H1 (cell line): Measurements from ENCODE around the gene AAGAB. TPM values are rescaled to one million over a fixed set of nuclear protein-coding genes. Genes with fewer than 3 reads are reported as not detected.

ENCODE experiments used
- CTCF ChIA-PET: fragments of 300-600 bp; sonication (Branson Sonifier 250); formaldehyde crosslinking; loops from one replicate; lab custom pipeline; 2021; ENCODE audit not compliant: partially characterized antibody; lab: Charles Lee
- POLR2A ChIA-PET: fragments of 300-600 bp; sonication (Branson Sonifier 250); formaldehyde crosslinking; loops from one replicate; lab custom pipeline; 2021; ENCODE audit warnings: inconsistent platforms; ENCODE audit not compliant: partially characterized antibody; lab: Charles Lee
- DNase-seq, 2 experiments: peaks; one replicate each; pipeline versions ENCODE4 v3.0.0 to v3.0.0-alpha.2; 2010 to 2022; ENCODE audit warnings: low spot score in 2 of 2, low read depth in 1 of 2, mixed read lengths in 1 of 2
- FAIRE-seq: peaks from 2 replicates; lab custom pipeline; 2011; peaks lifted over from hg19 to GRCh38; lab: Jason Lieb, UNC
- H2AFZ ChIP-seq: 2 replicates; pipeline ENCODE4 v1.8.1; 2012; ENCODE audit warnings: low read length, inconsistent platforms
- H2AK5ac ChIP-seq: 2 replicates; pipeline ENCODE4 v1.6.1; 2013; ENCODE audit warnings: low read depth, low read length
- H2BK120ac ChIP-seq: replicated peaks from 2 replicates; pipeline ENCODE3; 2013; ENCODE audit warnings: low read depth, low read length, inconsistent platforms
- H2BK12ac ChIP-seq: 2 replicates; pipeline ENCODE4 v1.6.1; 2013; ENCODE audit warnings: low read depth, low read length
- H2BK15ac ChIP-seq: 2 replicates; pipeline ENCODE4 v1.6.1; 2013; ENCODE audit warnings: low read length
- H2BK20ac ChIP-seq: 2 replicates; pipeline ENCODE4 v1.6.1; 2013; ENCODE audit warnings: low read length
- H2BK5ac ChIP-seq: 2 replicates; pipeline ENCODE4 v1.6.1; 2013; ENCODE audit warnings: low read depth, low read length
- H3K14ac ChIP-seq: 2 replicates; pipeline ENCODE4 v1.6.1; 2013; ENCODE audit warnings: inconsistent platforms; ENCODE audit not compliant: insufficient read length
- H3K18ac ChIP-seq: 2 replicates; pipeline ENCODE4 v1.6.1; 2013; ENCODE audit warnings: low read length; ENCODE audit errors: extremely low read depth
- H3K23ac ChIP-seq: 2 replicates; pipeline ENCODE4 v1.6.1; 2013; ENCODE audit warnings: inconsistent platforms; ENCODE audit not compliant: insufficient read length
- H3K23me2 ChIP-seq: 2 replicates; pipeline ENCODE4 v1.6.1; 2013; ENCODE audit warnings: low read depth, low read length
- H3K27ac ChIP-seq: 2 replicates; pipeline ENCODE4 v1.6.1; 2011; ENCODE audit warnings: low read depth, low read length, inconsistent platforms
- H3K27me3 ChIP-seq, 4 experiments: replicated peaks in 1 of 4; 1 replicate in 1 of 4; 2 replicates in 3 of 4; pipeline versions ENCODE4 v1.6.1 to v1.8.1; 2011 to 2013; ENCODE audit warnings: low read length in 3 of 4, mild to moderate bottlenecking in 3 of 4, inconsistent platforms in 2 of 4, mixed read lengths in 2 of 4, moderate library complexity in 1 of 4; ENCODE audit not compliant: control insufficient read depth in 3 of 4, insufficient read depth in 3 of 4; ENCODE audit errors: extremely low read depth in 1 of 4
- H3K36me3 ChIP-seq, 4 experiments: 2 replicates each; pipeline versions ENCODE4 v1.6.1 to v1.8.1; 2011 to 2013; ENCODE audit warnings: mild to moderate bottlenecking in 4 of 4, low read length in 3 of 4, moderate library complexity in 2 of 4, control low read depth in 1 of 4, inconsistent platforms in 1 of 4; ENCODE audit not compliant: insufficient read depth in 4 of 4, control insufficient read depth in 2 of 4
- H3K4ac ChIP-seq: replicated peaks from 2 replicates; pipeline ENCODE3; 2013; ENCODE audit warnings: low read length, low read depth, mixed read lengths, inconsistent platforms; ENCODE audit not compliant: insufficient read length
- H3K4me1 ChIP-seq, 4 experiments: replicated peaks in 1 of 4; 1 replicate in 1 of 4; 2 replicates in 3 of 4; pipeline versions ENCODE4 v1.6.1 to v1.8.1; 2011 to 2013; ENCODE audit warnings: low read length in 3 of 4, inconsistent platforms in 2 of 4, mixed read lengths in 1 of 4; ENCODE audit not compliant: insufficient read depth in 4 of 4, control insufficient read depth in 3 of 4
- H3K4me2 ChIP-seq, 2 experiments: 2 replicates each; pipeline versions ENCODE4 v1.6.1 to v1.8.1; 2011 to 2013; ENCODE audit warnings: low read depth in 2 of 2, low read length in 2 of 2, control low read depth in 1 of 2, inconsistent platforms in 1 of 2, mild to moderate bottlenecking in 1 of 2; ENCODE audit not compliant: insufficient read depth in 1 of 2
- H3K4me3 ChIP-seq, 4 experiments: fragments of 200-600, 300-600 bp in 1 of 4; sonication (generic), shearing (Covaris generic), sonication (Bioruptor Twin) in 1 of 4; 2 replicates each; pipeline versions ENCODE4 v1.5.1 to v1.8.1; 2011 to 2016; ENCODE audit warnings: low read length in 4 of 4, low read depth in 3 of 4, control low read depth in 2 of 4, inconsistent platforms in 2 of 4, mild to moderate bottlenecking in 2 of 4, mixed read lengths in 1 of 4, moderate library complexity in 1 of 4; ENCODE audit not compliant: insufficient read depth in 2 of 4; ENCODE audit errors: extremely low read depth in 1 of 4
- H3K56ac ChIP-seq: replicated peaks from 2 replicates; pipeline ENCODE3; 2013; ENCODE audit warnings: low read depth, mild to moderate bottlenecking, mixed read lengths, low read length, inconsistent platforms; ENCODE audit not compliant: insufficient read length
- H3K79me1 ChIP-seq: 2 replicates; pipeline ENCODE4 v1.6.1; 2013; ENCODE audit warnings: low read depth, low read length, control low read depth
- H3K79me2 ChIP-seq, 2 experiments: 2 replicates each; pipeline versions ENCODE4 v1.6.1 to v1.8.1; 2012 to 2013; ENCODE audit warnings: low read length in 2 of 2, mild to moderate bottlenecking in 2 of 2, inconsistent platforms in 1 of 2; ENCODE audit not compliant: insufficient read depth in 2 of 2, control insufficient read depth in 1 of 2
- H3K9ac ChIP-seq, 4 experiments: replicated peaks in 1 of 4; 1 replicate in 1 of 4; 2 replicates in 3 of 4; pipeline versions ENCODE4 v1.6.1 to v1.8.1; 2011 to 2013; ENCODE audit warnings: low read depth in 3 of 4, low read length in 3 of 4, control low read depth in 2 of 4, mild to moderate bottlenecking in 2 of 4, moderate library complexity in 2 of 4, inconsistent platforms in 1 of 4; ENCODE audit errors: extremely low read depth in 1 of 4
- H3K9me3 ChIP-seq, 2 experiments: 2 replicates each; pipeline versions ENCODE4 v1.6.1 to v1.8.1; 2012 to 2013; ENCODE audit warnings: mild to moderate bottlenecking in 2 of 2, moderate library complexity in 2 of 2, control low read depth in 1 of 2, inconsistent platforms in 1 of 2, low read depth in 1 of 2, low read length in 1 of 2, mixed read lengths in 1 of 2; ENCODE audit not compliant: insufficient read depth in 2 of 2
- H4K20me1 ChIP-seq, 2 experiments: replicated peaks in 1 of 2; 2 replicates each; pipeline versions ENCODE3 to v1.8.1; 2011 to 2013; ENCODE audit warnings: inconsistent platforms in 2 of 2, low read length in 2 of 2, mild to moderate bottlenecking in 1 of 2; ENCODE audit not compliant: insufficient read depth in 2 of 2, control insufficient read depth in 1 of 2
- H4K5ac ChIP-seq: 2 replicates; pipeline ENCODE4 v1.6.1; 2013; ENCODE audit warnings: low read length, low read depth, mixed read lengths, inconsistent platforms; ENCODE audit not compliant: insufficient read length
- H4K8ac ChIP-seq: 2 replicates; pipeline ENCODE4 v1.8.0; 2013; ENCODE audit warnings: mild to moderate bottlenecking, moderate library complexity, low read length, inconsistent platforms; ENCODE audit not compliant: insufficient read depth; ENCODE audit errors: extremely low read depth
- H4K91ac ChIP-seq: replicated peaks from 2 replicates; pipeline ENCODE3; 2013; ENCODE audit warnings: low read length, mixed read lengths, inconsistent platforms; ENCODE audit not compliant: insufficient read length
- CBX8 ChIP-seq: fragments of 300-800, 300-1000 bp; sonication (generic); IDR thresholded peaks from 2 replicates; pipeline ENCODE4 v1.7.1; 2016; ENCODE audit warnings: low read depth, low read length, borderline replicate concordance
- EGR1 ChIP-seq: IDR thresholded peaks from 2 replicates; pipeline ENCODE4 v1.6.1; 2011; ENCODE audit warnings: low read depth, low read length, borderline replicate concordance
- GABPA ChIP-seq: IDR thresholded peaks from 2 replicates; pipeline ENCODE4 v1.6.1; 2011; ENCODE audit warnings: mild to moderate bottlenecking, low read length, moderate library complexity, borderline replicate concordance; ENCODE audit not compliant: insufficient read depth
- HDAC6 ChIP-seq: IDR thresholded peaks from one replicate; pipeline ENCODE4 v1.7.1; 2012; ENCODE audit warnings: low read depth, mild to moderate bottlenecking, inconsistent platforms, low read length, moderate library complexity
- RXRA ChIP-seq: IDR thresholded peaks from 2 replicates; pipeline ENCODE4 v1.6.1; 2011; ENCODE audit warnings: low read depth, mild to moderate bottlenecking, low read length, moderate library complexity; ENCODE audit not compliant: insufficient read depth
- WGBS, 2 experiments: shearing (Covaris generic) in 1 of 2; methylation state at CpG; one replicate each; pipeline versions ENCODE4 v1.1.6 to v1.1.7; 2013 to 2015; ENCODE audit warnings: low lambda C conversion rate in 2 of 2, mixed read lengths in 2 of 2, inconsistent platforms in 1 of 2, low coverage in 1 of 2, missing lambda C conversion rate in 1 of 2; ENCODE audit not compliant: insufficient replicate concordance in 2 of 2, insufficient coverage in 1 of 2, insufficient read length in 1 of 2; ENCODE audit errors: extremely low coverage in 1 of 2, missing lambda C conversion rate in 1 of 2; 5-methylcytosine and 5-hydroxymethylcytosine counted together
- polyA plus RNA-seq, 7 experiments: library from polyadenylated mRNA; depleted of rRNA in 3 of 7; stranded (reverse) in 5 of 7; unstranded in 2 of 7; fragments of >200 nt in 5 of 7; fragments of 200-250 nt in 2 of 7; gene quantifications; 1 replicate in 5 of 7; 2 replicates in 1 of 7; 4 replicates in 1 of 7; pipeline versions ENCODE4 v1.2.1 to v1.2.3, GENCODE V29; 2011 to 2013; ENCODE audit warnings: missing spikeins in 2 of 7, mixed read lengths in 2 of 7
- total RNA-seq: library from RNA; stranded (reverse); fragmentation: NEBNext Ultra II Directional; extraction: Animal tissue kit (Norgen Biotek cat#: 25700); gene quantifications from 2 replicates; pipeline ENCODE4 v1.2.1, GENCODE V29; 2021

Gene AAGAB
- total and polyA plus RNA-seq, 2 of the 8 experiments (the other 6 are each of a cell fraction or from before 2014, with no cell fraction given) = 20.1 to 45.9 TPM

DNA sequence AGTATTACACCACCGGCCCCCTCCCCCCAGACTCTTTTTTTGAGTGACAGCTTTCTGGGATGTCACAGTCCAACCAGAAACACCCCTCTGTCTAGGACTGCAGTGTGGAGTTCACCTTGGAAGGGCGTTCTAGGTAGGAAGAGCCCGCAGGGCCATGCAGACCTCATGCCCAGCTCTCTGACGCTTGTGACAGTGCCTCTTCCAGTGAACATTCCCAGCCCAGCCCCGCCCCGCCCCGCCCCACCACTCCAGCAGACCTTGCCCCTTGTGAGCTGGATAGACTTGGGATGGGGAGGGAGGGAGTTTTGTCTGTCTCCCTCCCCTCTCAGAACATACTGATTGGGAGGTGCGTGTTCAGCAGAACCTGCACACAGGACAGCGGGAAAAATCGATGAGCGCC is 63.6 kb downstream of the AAGAB start:
- Histone ChIP-seq H3K14ac (no peak overlapping the region), H2BK12ac (no peak overlapping the region), H3K56ac (no peak overlapping the region), H3K4me1 (no peaks in the 10 kb centered on the region), H2BK5ac (no peak overlapping the region), H4K5ac (no peak overlapping the region), H2BK15ac (no peak overlapping the region), H4K91ac (no peak overlapping the region), H3K79me2 (no peaks in the 10 kb centered on the region), H2BK120ac (no peak overlapping the region), H3K18ac (no peak overlapping the region), H3K27me3 (no peaks in the 10 kb centered on the region), H3K79me1 (no peaks in the 10 kb centered on the region), H4K20me1 (peaks cover 0 to 3% of the 10 kb centered on the region in 2 experiments), H3K9ac (no peak overlapping the region), H2BK20ac (no peak overlapping the region), H3K4me3 (no peak overlapping the region), H3K9me3 (no peaks in the 10 kb centered on the region), H3K4ac (no peak overlapping the region), H4K8ac (no peak overlapping the region), H3K27ac (no peak overlapping the region), H3K4me2 (no peak overlapping the region), H3K23ac (no peak overlapping the region), H2AFZ (no peak overlapping the region), H3K36me3 (peaks cover 0 to 20% (median 4%) of the 10 kb centered on the region in 4 experiments; a peak in 6 of 8 replicates), H2AK5ac (no peak overlapping the region), H3K23me2 (no peaks in the 10 kb centered on the region)
- POLR2A ChIA-PET = no interaction called here
- WGBS, 2 experiments = 91% methylated on average over 9 of the region's 11 CpGs; no CpG with 5 or more reads in 1 of the 2 experiments
- DNase-seq = no peak
- no peak for FAIRE-seq
- CTCF ChIA-PET = interaction anchor here (0.8 to 1.2 kb wide), 2 partner anchors 111 to 244 kb away, joined by 3 to 4 read pairs; no protein-coding TSS in a partner anchor
- TF ChIP-seq CBX8 (no peak), RXRA (no peak), GABPA (no peak), EGR1 (no peak), HDAC6 (no peak)
